ENCODE measurements around the gene SPATA45.

- no peak for TF ChIP-seq POLR2A (IDR thresholded peaks at IDR 0.05)
- TF ChIP-seq CTCF (IDR thresholded peaks at IDR 0.05): no peak
Observed at GRCh38 chr1:212847549-212847948, at the start of gene SPATA45.
